Measurements from ENCODE around the gene CHTF8.

Gene CHTF8

DNA sequence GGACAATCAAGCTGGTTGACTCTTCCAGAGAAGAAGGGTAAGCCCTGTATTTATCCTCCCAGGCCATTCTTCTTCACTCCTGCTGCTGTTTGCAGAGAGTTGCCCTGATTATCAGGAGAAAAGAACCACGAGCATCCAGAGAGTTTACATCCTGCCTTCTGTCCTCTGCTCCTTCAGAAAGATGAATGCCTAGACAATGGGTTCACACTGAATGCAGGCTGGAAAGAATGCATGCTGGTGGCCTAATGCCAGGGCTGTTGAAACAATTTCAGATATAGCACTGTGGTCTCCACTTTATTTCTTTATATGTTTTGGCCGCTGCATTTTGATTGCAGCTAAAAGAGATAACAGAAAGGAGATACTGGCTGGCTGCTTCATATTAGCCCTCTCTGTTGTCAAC lies 48.1 kb downstream of the CHTF8 start:
- no peak for DNase-seq

DNA sequence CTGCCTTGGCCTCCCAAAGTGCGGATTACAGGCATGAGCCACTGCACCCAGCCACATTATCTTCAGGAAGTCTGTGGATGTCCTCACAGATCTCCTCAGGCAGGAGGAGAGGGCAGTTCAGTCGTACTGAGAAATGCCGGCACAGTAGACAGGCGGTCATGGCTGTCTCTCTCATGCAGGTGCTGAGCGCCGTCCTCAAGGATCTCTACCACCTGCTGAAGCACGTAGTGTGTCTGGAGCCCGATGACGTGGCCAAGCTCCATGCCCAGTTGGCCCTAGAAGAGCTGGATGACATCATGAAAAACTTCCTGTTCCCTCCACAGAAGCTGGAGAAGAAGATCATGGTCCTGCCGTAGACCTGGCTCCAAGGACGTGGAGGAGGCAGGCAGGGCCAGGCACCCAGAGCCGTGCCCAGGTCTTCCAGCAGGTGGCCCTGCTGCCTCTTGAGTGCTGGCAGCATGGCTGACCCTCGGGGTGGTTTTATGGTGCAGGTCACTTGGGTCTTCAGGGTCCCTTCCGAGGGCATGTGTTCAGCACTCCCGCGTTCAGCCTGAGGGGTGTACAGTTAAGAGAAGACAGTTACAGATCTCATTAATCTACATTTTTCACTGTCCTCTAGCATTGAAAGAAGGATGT lies 49.0 kb downstream of the CHTF8 start:
- DNase-seq, result no peak

DNA sequence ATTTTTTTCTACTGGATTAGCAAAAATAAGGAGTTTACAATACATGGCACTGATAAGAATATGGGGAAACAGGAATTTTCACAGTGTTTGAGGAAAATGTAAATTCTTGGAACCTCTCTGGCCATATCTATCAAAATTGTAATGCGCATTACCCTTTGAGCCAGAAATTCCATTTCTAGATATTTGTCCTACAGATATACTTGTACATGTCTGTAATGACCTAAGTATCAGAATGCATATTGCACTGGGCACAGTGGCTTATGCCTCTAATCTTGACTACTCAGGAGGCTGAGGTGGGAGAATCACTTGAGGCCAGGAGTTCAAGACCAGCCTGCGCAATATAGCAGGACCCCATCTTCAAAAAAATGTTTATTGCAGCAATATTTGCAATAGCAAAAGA lies 52.7 kb downstream of the CHTF8 start:
- no peak for DNase-seq

DNA sequence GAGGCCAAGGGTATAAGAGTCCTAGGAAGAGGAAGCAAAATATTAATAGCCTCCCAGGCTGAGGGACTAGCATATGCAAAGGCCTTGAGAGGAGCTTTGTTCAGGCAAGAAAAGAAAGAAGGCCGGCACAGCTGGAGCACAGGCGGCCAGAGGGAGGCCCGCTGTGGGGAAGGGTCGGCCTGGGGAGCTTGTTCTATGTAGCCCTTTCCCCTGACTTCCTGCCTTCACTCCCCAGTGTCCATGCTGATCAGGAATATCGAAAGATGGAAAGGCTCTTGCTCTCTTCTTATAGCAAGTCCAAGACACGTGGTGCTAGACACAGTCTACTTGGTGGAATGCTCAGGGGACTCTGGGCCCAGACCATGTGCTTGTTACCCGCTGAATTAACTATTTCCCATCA lies 54.3 kb downstream of the CHTF8 start:
- no peak for DNase-seq

DNA sequence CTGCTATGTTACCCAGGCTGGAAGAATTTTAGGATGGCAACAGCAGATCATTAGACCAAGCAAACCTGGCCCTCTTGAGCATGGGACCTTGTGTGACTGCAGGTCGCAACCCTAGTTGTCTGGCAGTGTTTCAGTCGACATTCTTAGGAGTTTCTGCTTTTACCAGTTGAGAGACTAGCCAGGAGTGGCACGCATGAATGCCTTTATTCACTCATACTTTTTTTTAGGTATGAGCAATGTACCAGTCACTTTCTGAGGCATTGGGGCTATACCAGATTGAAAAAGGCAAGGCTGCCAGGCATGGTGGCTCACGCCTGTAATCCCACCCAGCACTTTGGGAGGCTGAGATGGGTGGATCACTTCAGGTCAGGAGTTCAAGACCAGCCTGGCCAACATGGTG lies 55.1 kb downstream of the CHTF8 start:
- no peak for DNase-seq

DNA sequence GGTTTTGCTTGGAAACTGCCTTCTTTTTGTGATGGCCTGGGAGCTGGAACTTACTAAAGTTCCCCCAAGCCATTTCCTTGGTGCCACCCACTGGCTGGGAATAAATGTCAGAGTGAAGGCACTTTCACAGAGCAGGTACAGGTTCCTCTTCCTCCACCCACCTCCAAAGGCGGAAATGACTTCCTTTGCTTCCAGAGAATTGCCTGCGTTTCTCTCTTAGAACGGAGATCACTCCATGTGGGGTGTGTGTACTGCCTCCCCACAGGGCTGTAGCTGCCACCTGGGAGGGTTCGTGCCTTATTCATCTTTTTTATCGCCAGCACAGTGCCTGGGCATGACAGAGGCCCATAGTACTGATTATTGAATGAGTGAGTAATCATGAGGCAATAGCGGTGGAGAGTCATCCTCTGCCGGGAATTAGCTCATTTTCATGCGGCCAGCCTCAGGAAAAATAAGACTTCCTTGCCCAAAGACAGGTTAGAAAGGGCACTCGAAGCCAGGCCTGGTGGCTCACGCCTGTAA lies 59.1 kb downstream of the CHTF8 start:
- DNase-seq, result no peak

DNA sequence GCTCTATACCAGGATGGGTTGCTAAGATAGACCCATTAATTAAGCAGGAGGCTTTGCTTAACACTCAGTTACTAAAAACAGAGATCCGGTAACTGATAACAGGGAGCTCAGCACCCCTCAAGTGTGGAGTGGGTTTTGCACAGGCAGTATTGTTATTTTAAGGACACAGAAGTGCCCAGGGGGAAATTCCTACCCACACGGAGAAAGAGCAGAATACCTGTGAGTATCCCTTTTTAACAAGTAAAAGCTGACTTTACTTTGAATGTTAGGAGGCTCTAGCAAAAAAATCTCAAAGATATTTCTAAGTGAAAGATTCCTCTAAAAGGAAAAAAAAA lies 59.8 kb downstream of the CHTF8 start:
- no peak for DNase-seq

DNA sequence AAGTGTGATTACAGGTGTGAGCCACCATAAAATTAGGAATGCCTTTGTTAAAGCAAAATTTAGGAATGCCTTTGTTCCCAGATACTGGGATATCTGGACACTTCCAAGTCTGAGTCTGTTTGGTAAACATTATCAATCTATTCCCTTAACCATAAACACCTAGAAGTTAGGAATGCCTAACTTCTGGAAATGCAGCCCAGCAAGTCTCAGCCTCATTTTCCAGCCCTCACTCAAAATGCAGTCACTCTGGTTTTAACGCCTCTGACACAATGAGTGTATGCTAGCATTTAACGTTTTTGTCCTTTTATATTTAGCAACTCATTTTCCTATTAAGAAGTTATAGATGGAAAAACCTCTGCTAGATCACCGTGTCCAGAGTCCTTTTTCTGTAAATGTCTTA lies 61.4 kb downstream of the CHTF8 start:
- DNase-seq, result no peak

GRCh38 chr16:69069504-69069903 lies 62.9 kb downstream of the CHTF8 start:
- DNase-seq, result no peak
